HEK293 (cell line): ENCODE data around the gene AFF1.

Experiments
- CTCF ChIA-PET: fragments of 350-600 bp; formaldehyde crosslinking; extraction: SDS; loops from one replicate; lab custom pipeline; 2021; ENCODE audit warnings: antibody characterized with exemption; lab: Yijun Ruan, JAX
- POLR2A ChIA-PET: fragments of 300-600 bp; formaldehyde crosslinking; extraction: SDS; loops from one replicate; lab custom pipeline; 2020; ENCODE audit warnings: antibody characterized with exemption, inconsistent platforms; lab: Yijun Ruan, JAX
- H3K27ac ChIP-seq: fragments of 200-500 bp; sonication (Bioruptor generic); 2 replicates; pipeline ENCODE4 v1.5.1; 2014; ENCODE audit warnings: low read depth, low read length, control low read depth, inconsistent platforms; ENCODE audit errors: extremely low read depth
- H3K36me3 ChIP-seq, 2 experiments: fragments of 200-500 bp in 1 of 2; sonication (Bioruptor generic) in 1 of 2; 1 replicate in 1 of 2; 2 replicates in 1 of 2; pipeline ENCODE4 v1.5.1; 2014 to 2017; ENCODE audit warnings: inconsistent platforms in 2 of 2, low read length in 2 of 2; ENCODE audit not compliant: control insufficient read depth in 2 of 2, insufficient read depth in 1 of 2
- H3K4me1 ChIP-seq: fragments of 200-500 bp; sonication (Bioruptor generic); 2 replicates; pipeline ENCODE4 v1.5.1; 2014; ENCODE audit warnings: mild to moderate bottlenecking, low read length, inconsistent platforms; ENCODE audit not compliant: control insufficient read depth, insufficient read depth
- H3K4me3 ChIP-seq: 2 replicates; pipeline ENCODE4 v1.5.1; 2011; ENCODE audit warnings: low read depth, mild to moderate bottlenecking, control low read depth, low read length, moderate library complexity
- H3K9me3 ChIP-seq: fragments of 200-500 bp; sonication (Bioruptor generic); 2 replicates; pipeline ENCODE4 v1.5.1; 2014; ENCODE audit warnings: low read depth, low read length, inconsistent platforms; ENCODE audit not compliant: control insufficient read depth, insufficient read depth
- FEZF1 ChIP-seq: fragments of 450-650 bp; formaldehyde crosslinking; IDR thresholded peaks from 2 replicates; pipeline ENCODE4 v1.5.1; 2016; ENCODE audit warnings: missing biosample characterization, missing genetic modification characterization
- GLIS1 ChIP-seq: fragments of 450-650 bp; formaldehyde crosslinking; IDR thresholded peaks from 2 replicates; pipeline ENCODE4 v1.5.1; 2016; ENCODE audit warnings: missing biosample characterization, missing genetic modification characterization
- PATZ1 ChIP-seq: fragments of 450-650 bp; formaldehyde crosslinking; IDR thresholded peaks from 2 replicates; pipeline ENCODE4 v1.5.1; 2016; ENCODE audit warnings: missing biosample characterization, missing genetic modification characterization
- PRDM1 ChIP-seq: fragments of 450-650 bp; formaldehyde crosslinking; IDR thresholded peaks from 2 replicates; pipeline ENCODE4; 2016; ENCODE audit warnings: missing biosample characterization, missing genetic modification characterization
- PRDM4 ChIP-seq: fragments of 450-650 bp; formaldehyde crosslinking; IDR thresholded peaks from 2 replicates; pipeline ENCODE4 v1.5.1; 2017; ENCODE audit warnings: missing biosample characterization, missing genetic modification characterization
- SCRT1 ChIP-seq: fragments of 450-650 bp; formaldehyde crosslinking; IDR thresholded peaks from 2 replicates; pipeline ENCODE4 v1.5.1; 2016; ENCODE audit warnings: missing biosample characterization, missing genetic modification characterization, borderline replicate concordance
- SCRT2 ChIP-seq: fragments of 450-650 bp; formaldehyde crosslinking; IDR thresholded peaks from 2 replicates; pipeline ENCODE4 v1.5.1; 2016; ENCODE audit warnings: missing biosample characterization, missing genetic modification characterization
- ZBTB17 ChIP-seq: fragments of 450-650 bp; formaldehyde crosslinking; IDR thresholded peaks from 2 replicates; pipeline ENCODE4 v1.5.1; 2016; ENCODE audit warnings: missing biosample characterization, missing genetic modification characterization
- ZBTB21 ChIP-seq: fragments of 450-650 bp; formaldehyde crosslinking; IDR thresholded peaks from 2 replicates; pipeline ENCODE4 v1.5.1; 2017; ENCODE audit warnings: missing biosample characterization, missing genetic modification characterization
- ZBTB26 ChIP-seq: fragments of 450-650 bp; formaldehyde crosslinking; optimal IDR thresholded peaks from 2 replicates; pipeline ENCODE3; 2016; ENCODE audit warnings: missing biosample characterization, mild to moderate bottlenecking, missing genetic modification characterization
- ZFP69B ChIP-seq: fragments of 450-650 bp; formaldehyde crosslinking; IDR thresholded peaks from 2 replicates; pipeline ENCODE4 v1.5.1; 2016; ENCODE audit warnings: missing biosample characterization, missing genetic modification characterization
- ZIC2 ChIP-seq: fragments of 450-650 bp; formaldehyde crosslinking; IDR thresholded peaks from 2 replicates; pipeline ENCODE4 v1.5.1; 2016; ENCODE audit warnings: missing biosample characterization, missing genetic modification characterization
- ZNF16 ChIP-seq: fragments of 450-650 bp; formaldehyde crosslinking; IDR thresholded peaks from 2 replicates; pipeline ENCODE4 v1.5.1; 2016; ENCODE audit warnings: low read depth, missing biosample characterization, missing genetic modification characterization
- ZNF169 ChIP-seq: fragments of 450-650 bp; formaldehyde crosslinking; IDR thresholded peaks from 2 replicates; pipeline ENCODE4 v1.5.1; 2016; ENCODE audit warnings: missing biosample characterization, missing genetic modification characterization
- ZNF292 ChIP-seq: fragments of 450-650 bp; formaldehyde crosslinking; IDR thresholded peaks from 2 replicates; pipeline ENCODE4 v1.5.1; 2016; ENCODE audit warnings: low read depth, missing biosample characterization, missing genetic modification characterization, borderline replicate concordance
- ZNF37A ChIP-seq: fragments of 450-650 bp; IDR thresholded peaks from 2 replicates; pipeline ENCODE4 v1.5.1; 2018; ENCODE audit warnings: missing biosample characterization, missing genetic modification characterization
- ZNF473 ChIP-seq: fragments of 450-650 bp; formaldehyde crosslinking; IDR thresholded peaks from 2 replicates; pipeline ENCODE4 v1.5.1; 2017; ENCODE audit warnings: missing biosample characterization, missing genetic modification characterization
- ZNF580 ChIP-seq: fragments of 450-650 bp; formaldehyde crosslinking; IDR thresholded peaks from 2 replicates; pipeline ENCODE4 v1.5.1; 2016; ENCODE audit warnings: missing biosample characterization, missing genetic modification characterization
- ZNF596 ChIP-seq: fragments of 450-650 bp; IDR thresholded peaks from 2 replicates; pipeline ENCODE4 v1.5.0; 2018; ENCODE audit warnings: missing biosample characterization, mild to moderate bottlenecking, missing genetic modification characterization, moderate library complexity
- ZNF600 ChIP-seq: fragments of 450-650 bp; formaldehyde crosslinking; IDR thresholded peaks from 2 replicates; pipeline ENCODE4 v1.5.1; 2016; ENCODE audit warnings: missing biosample characterization, missing genetic modification characterization
- ZNF621 ChIP-seq: fragments of 450-650 bp; formaldehyde crosslinking; IDR thresholded peaks from 2 replicates; pipeline ENCODE4 v1.5.1; 2017; ENCODE audit warnings: missing biosample characterization, missing genetic modification characterization
- ZNF623 ChIP-seq: fragments of 450-650 bp; formaldehyde crosslinking; IDR thresholded peaks from 2 replicates; pipeline ENCODE4 v1.5.1; 2016; ENCODE audit warnings: missing biosample characterization, missing genetic modification characterization
- ZNF670 ChIP-seq: fragments of 450-650 bp; formaldehyde crosslinking; IDR thresholded peaks from 2 replicates; pipeline ENCODE4 v1.5.1; 2016; ENCODE audit warnings: missing biosample characterization, missing genetic modification characterization, low read depth
- TF ChIP-seq, protein P1 (sequence below): fragments of 450-650 bp; formaldehyde crosslinking; IDR thresholded peaks from 2 replicates; pipeline ENCODE4 v1.5.1; 2016; ENCODE audit warnings: missing biosample characterization, missing genetic modification characterization
- TF ChIP-seq, protein P2 (sequence below): fragments of 450-650 bp; formaldehyde crosslinking; IDR thresholded peaks from 2 replicates; pipeline ENCODE4 v1.5.1; 2017; ENCODE audit warnings: missing biosample characterization, missing genetic modification characterization

AFF1 gene

DNA sequence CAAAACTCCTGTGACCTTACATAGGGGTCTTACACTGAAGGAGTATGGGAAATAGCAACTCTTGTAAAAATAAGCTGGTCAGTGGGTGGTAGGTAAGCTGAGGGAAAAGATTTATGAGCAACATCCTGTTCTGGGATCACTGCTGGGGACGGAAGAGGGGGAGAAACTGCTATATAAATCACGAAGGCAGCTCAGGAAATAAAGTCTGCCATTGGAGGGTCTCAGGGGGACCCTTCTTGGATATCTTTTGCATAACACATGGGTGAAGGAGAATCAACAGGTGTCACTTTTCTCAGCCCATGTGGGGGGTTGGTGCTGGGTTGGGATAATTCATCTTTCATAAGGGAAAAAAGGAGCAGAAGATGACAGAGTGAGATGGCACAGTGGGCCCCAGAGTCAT is 33.7 kb downstream of the AFF1 start:
- 0 out of 2 replicates have a peak, but pooled peaks have one; percentile 27 for TF ChIP-seq ZFP69B (tag by site-specific recombination)
- TF ChIP-seq ZNF169 = no peak
- peak; percentile 60 for TF ChIP-seq ZIC2
- TF ChIP-seq SCRT1 (tag by site-specific recombination) = peak; percentile 48; the same call in 1 of the 2 replicates
- TF ChIP-seq PRDM4 (tag by site-specific recombination) = peak; percentile 47
- TF ChIP-seq ZNF16 (tag by site-specific recombination) = no peak
- no peak for TF ChIP-seq ZNF37A (tag by site-specific recombination)
- no peak for TF ChIP-seq ZNF292 (tag by site-specific recombination)
- TF ChIP-seq SCRT2 (tag by site-specific recombination) = peak; percentile 84
- TF ChIP-seq GLIS1 (tag by site-specific recombination) = peak; percentile 40
- no peak for TF ChIP-seq ZNF670
- TF ChIP-seq ZBTB21 (tag by site-specific recombination) = no peak
- TF ChIP-seq ZNF473 = no peak
- TF ChIP-seq FEZF1 (tag by site-specific recombination) = peak; percentile 24; the same call in 1 of the 2 replicates
- Histone ChIP-seq H3K9me3 (no peaks in the 10 kb centered on the region), H3K27ac (no peak overlapping the region; the same call in 1 of the 2 replicates), H3K36me3 (no peaks in the 10 kb centered on the region), H3K4me1 (peaks cover 8% of the 10 kb centered on the region), H3K4me3 (no peak overlapping the region)
- ChIA-PET CTCF (no interaction called here), POLR2A (no interaction called here)

GRCh38 chr4:86970447-86971354 is 35.9 kb downstream of the AFF1 start:
- Histone ChIP-seq H3K4me1 (peaks cover 8% of the 10 kb centered on the region), H3K4me3 (no peak overlapping the region), H3K9me3 (no peaks in the 10 kb centered on the region), H3K27ac (peak overlapping the region; percentile 4; the same call in 1 of the 2 replicates), H3K36me3 (no peaks in the 10 kb centered on the region)
- POLR2A ChIA-PET = interaction anchor here (0.6 to 1.5 kb wide), 3 partner anchors 36 to 40 kb away, joined by 3 to 5 read pairs (median 4); partner anchors contain the start of gene AFF1
- CTCF ChIA-PET = interaction anchor here (1.4 kb wide), 1 partner anchor 12 kb away, joined by 5 read pairs; no protein-coding TSS in a partner anchor
- TF ChIP-seq ZNF596 (tag by site-specific recombination) = no peak
- TF ChIP-seq ZBTB17 = peak; percentile 21; the same call in 1 of the 2 replicates
- no peak for TF ChIP-seq ZNF621 (tag by site-specific recombination)
- TF ChIP-seq, protein P1, sequence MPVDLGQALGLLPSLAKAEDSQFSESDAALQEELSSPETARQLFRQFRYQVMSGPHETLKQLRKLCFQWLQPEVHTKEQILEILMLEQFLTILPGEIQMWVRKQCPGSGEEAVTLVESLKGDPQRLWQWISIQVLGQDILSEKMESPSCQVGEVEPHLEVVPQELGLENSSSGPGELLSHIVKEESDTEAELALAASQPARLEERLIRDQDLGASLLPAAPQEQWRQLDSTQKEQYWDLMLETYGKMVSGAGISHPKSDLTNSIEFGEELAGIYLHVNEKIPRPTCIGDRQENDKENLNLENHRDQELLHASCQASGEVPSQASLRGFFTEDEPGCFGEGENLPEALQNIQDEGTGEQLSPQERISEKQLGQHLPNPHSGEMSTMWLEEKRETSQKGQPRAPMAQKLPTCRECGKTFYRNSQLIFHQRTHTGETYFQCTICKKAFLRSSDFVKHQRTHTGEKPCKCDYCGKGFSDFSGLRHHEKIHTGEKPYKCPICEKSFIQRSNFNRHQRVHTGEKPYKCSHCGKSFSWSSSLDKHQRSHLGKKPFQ = peak; percentile 35; the same call in 1 of the 2 replicates
- TF ChIP-seq ZBTB26 (tag by site-specific recombination) = no peak
- TF ChIP-seq ZNF600 = 0 out of 2 replicates have a peak, but pooled peaks have one; percentile 17
- TF ChIP-seq, protein P2, sequence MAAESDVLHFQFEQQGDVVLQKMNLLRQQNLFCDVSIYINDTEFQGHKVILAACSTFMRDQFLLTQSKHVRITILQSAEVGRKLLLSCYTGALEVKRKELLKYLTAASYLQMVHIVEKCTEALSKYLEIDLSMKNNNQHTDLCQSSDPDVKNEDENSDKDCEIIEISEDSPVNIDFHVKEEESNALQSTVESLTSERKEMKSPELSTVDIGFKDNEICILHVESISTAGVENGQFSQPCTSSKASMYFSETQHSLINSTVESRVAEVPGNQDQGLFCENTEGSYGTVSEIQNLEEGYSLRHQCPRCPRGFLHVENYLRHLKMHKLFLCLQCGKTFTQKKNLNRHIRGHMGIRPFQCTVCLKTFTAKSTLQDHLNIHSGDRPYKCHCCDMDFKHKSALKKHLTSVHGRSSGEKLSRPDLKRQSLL (tag by site-specific recombination) = no peak
- TF ChIP-seq ZNF580 (tag by site-specific recombination) = no peak
- peak; percentile 79 for TF ChIP-seq ZNF623
- no peak for TF ChIP-seq ZNF473
- TF ChIP-seq FEZF1 (tag by site-specific recombination) = peak; percentile 13; the same call in 1 of the 2 replicates
- 0 out of 2 replicates have a peak, but pooled peaks have one; percentile 27 for TF ChIP-seq PATZ1 (tag by site-specific recombination)
- TF ChIP-seq PRDM1 (tag by site-specific recombination) = peak; percentile 91
